HG03280 (cell line): ENCODE data around the gene SERPINA4.

ENCODE experiments used
- ATAC-seq: cut with Tn5 transposase; IDR thresholded peaks from one replicate; pipeline ENCODE4 v1.9.1; 2021; ENCODE audit warnings: mild to moderate bottlenecking, moderate library complexity; ENCODE audit not compliant: unreplicated experiment

SERPINA4 gene

DNA sequence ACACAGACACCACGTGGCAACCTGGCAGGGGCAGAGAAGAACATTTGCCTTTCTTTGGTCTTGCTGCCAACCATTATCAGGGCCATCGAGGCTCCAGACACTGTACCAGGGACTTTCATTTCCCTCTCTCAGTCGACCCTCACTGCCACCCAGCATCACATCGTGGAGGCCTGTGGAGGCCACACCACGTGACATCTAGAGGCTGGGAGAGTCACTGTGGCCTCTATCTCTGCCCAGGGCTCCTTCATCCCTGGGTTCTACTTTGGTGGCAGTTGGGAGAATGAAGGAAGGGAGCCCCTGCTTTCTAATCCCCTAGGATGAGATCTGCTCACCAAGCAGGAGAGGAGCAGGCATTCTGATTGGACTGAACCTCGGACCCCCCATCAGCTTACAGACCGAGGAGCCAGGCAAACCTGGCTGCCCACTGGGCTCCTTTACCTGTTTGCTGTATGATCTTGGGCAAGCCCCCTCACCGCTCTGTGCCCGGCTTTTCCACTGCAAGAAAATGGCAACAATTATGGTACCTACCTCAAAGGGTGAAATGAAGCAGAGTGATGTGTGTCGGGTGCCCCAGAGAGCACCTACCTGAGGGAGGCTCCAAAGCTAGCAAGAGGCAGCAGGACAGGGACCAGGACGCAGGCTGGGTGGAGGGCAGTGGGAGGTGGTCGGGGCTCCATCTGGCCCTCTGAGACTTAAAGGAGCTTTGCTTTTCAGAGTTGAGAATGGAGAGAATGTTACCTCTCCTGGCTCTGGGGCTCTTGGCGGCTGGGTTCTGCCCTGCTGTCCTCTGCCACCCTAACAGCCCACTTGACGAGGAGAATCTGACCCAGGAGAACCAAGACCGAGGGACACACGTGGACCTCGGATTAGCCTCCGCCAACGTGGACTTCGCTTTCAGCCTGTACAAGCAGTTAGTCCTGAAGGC is 52.7 kb downstream of the SERPINA4 start:
- ATAC-seq, result no peak

DNA sequence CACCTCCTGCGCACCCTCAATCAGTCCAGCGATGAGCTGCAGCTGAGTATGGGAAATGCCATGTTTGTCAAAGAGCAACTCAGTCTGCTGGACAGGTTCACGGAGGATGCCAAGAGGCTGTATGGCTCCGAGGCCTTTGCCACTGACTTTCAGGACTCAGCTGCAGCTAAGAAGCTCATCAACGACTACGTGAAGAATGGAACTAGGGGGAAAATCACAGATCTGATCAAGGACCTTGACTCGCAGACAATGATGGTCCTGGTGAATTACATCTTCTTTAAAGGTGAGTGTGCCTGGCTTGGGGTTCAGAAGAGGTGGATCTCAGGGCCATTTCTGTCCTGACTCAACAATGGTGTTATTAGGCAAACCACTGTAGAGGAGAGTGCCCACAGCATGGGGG is 53.6 kb downstream of the SERPINA4 start:
- no peak for ATAC-seq

DNA sequence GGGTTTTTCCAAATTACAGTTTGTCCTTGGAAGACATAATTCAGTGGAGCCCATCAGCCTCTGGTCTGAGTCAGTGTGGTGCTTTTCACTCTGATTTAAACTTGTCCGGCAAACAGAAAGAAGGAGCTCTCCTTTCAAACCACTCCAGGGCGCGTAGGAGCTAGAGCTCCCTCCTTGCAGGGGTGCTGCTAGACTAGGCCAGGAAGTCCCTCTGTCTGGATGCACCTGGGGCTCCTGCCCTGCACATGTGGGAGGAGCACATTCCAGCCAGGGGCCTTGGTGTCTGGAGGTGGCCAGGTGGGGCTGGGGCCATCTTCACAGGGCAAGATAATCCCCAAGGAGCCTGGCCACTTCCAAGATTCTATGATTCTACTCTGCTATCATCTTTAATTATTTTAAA is 54.0 kb downstream of the SERPINA4 start:
- ATAC-seq, result no peak

DNA sequence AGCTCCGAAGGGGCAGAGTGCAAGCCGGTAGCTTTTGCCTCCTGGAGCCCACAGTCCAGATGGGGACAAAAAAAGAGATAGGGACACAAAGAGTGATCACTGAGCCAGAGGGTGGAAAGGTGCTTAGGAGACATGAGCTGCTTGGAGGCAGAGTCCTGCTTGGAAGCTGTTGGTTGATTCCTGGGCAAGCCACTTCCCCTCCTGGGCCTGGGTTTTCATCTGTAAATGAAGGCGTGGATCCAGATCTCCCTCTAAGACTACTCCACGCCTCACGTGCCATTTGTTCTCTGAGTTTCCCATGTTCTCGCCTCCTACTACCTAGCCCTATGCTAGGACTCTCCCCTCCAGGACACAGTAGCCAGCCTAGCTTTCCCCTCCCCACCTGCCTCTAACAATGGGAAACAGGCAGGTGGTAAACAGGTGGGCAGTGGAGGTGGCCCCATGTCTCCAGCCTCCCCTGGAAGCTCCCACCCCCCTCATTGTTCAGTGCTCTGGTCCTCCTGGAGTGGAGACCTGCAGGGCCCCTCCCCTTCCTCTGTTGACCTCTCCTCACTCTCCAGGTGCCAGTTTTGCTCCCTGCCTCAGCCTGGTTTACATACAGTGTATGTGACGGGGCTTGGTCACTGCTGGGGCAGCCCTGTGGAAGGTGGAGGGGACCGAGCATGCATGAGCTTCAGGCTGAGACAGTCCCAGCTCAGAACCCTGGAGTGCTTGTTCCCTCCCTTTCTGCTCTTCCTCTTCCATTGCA is 54.8 kb downstream of the SERPINA4 start:
- ATAC-seq, result no peak

DNA sequence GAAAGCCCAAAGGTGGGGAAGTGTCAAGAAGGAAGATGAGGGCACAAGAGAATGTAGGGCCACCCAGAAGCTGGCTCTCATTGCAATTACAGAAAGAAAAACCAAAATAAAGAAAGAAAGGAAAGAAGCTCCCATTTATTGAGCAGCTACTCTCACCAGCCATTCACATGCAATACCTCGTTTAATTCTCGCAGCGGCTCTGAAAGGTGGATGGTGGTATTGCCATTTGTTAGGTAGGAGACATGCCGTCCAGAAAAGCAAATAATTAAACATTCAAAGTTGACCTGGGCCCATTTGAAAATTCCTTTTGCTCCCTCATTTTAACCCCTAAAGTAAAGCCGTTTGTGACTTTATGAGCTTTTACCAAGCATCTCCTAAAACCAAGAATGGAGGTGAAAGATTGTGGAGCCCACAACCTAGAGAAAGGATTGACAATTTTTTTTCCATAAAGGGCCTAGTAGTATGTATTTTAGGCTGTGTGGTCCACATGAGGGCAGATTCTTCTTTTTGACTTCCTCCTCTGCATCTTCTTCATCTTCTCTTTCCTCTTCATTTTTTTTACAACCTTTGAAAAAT is 56.2 kb downstream of the SERPINA4 start:
- no peak for ATAC-seq

DNA sequence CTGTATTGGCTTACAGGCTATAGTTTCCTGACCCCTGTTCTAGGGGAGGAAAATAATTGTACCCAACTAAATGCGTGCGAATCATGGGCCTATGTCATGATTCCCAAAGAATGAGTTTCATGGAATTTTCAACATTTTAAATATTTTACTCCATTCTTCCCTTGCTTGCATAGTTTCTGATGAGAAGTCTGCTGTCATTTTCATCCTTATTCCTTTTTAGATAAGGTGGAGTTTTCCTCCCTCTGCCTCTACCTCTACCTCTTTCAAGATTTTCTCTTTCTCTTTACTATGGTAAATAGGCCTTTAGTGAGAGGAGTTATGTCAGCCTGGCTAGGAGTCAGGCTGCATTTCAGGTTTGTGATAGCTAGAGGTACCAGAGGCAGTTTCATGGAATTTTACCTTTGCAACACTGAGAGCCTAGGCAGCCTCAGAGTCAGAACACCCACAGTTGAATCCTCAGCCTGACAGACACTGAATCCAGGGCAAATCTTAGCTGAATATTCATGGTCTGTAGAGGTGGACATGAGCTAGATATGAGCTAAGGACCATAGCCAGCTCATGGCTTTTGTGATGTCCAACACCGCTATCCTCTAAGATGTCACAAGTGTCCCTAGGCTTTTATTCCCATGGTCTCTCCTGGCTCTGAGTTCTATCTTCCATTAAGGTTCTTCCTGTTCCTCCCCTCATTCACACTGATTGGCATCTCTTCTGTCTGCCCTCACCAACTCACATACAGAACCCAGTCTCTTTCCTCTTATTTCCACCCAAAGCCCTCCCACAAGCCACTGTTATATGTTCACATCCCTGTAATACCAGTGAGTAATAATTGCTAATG is 57.0 kb downstream of the SERPINA4 start:
- no peak for ATAC-seq

DNA sequence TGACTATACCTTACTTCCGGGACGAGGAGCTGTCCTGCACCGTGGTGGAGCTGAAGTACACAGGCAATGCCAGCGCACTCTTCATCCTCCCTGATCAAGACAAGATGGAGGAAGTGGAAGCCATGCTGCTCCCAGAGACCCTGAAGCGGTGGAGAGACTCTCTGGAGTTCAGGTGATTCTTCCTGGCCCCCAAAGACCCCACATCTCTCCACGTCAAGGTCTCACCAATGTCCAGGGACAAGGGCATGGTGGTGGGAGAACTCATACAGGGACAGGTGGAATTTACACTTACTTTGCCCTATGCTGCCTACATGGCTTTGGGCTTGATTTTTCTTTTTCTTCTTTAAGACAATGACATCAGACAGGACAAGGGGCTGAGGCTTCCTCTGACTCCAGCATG is 58.1 kb downstream of the SERPINA4 start:
- ATAC-seq, result no peak
